Right atrium auricular region (tissue), 2 donors: Measurements from ENCODE around the gene ZYX. TPM values are rescaled to one million over a fixed set of nuclear protein-coding genes. Genes with fewer than 3 reads are reported as not detected.
A peak's percentile ranks its signal among the peaks of the same experiment; 100 is the strongest.

Experiments
- DNase-seq: peaks from one replicate; pipeline ENCODE4 v3.0.0-alpha.2; 2019; ENCODE audit warnings: low spot score
- H3K27ac ChIP-seq, 2 donors: fragments of 200-600 bp; sonication (generic); 1 replicate in 1 of 2; 2 replicates in 1 of 2; pipeline ENCODE4 v1.5.1; 2016 to 2019
- H3K27me3 ChIP-seq, 2 donors: fragments of 200-600 bp; sonication (generic); one replicate each; pipeline versions ENCODE4 v1.5.1 to v1.6.0; 2017 to 2019
- H3K36me3 ChIP-seq: fragments of 200-600 bp; sonication (generic); one replicate; pipeline ENCODE4 v1.5.1; 2016
- H3K4me1 ChIP-seq, 2 donors: fragments of 200-600 bp; sonication (generic); one replicate each; pipeline versions ENCODE4 v1.5.1 to v1.6.0; 2017 to 2019
- H3K4me3 ChIP-seq, 2 donors: fragments of 200-600 bp; sonication (generic); 1 replicate in 1 of 2; 2 replicates in 1 of 2; pipeline ENCODE4 v1.5.1; 2017 to 2019; ENCODE audit warnings: mild to moderate bottlenecking in 1 of 2, moderate library complexity in 1 of 2
- H3K9me3 ChIP-seq, 2 donors: fragments of 200-600 bp; sonication (generic); one replicate each; pipeline ENCODE4 v1.5.1; 2019
- CTCF ChIP-seq, 2 donors: fragments of 200-600 bp; sonication (generic); IDR thresholded peaks; one replicate each; pipeline ENCODE4 v1.5.1; 2019; ENCODE audit warnings: antibody characterized with exemption in 2 of 2
- total RNA-seq, 2 donors: library from RNA; depleted of rRNA; stranded (reverse); fragments of >200 nt; gene quantifications; one replicate each; pipeline ENCODE4 v1.1.0, GENCODE V29; 2016

Gene ZYX
- total RNA-seq, 2 donors from 2014 or later, result 48.3 to 93.7 TPM

- H3K27me3 ChIP-seq, result peaks cover 10 to 14% of the 10 kb centered on the region in 2 donors
- H3K4me1 ChIP-seq, result peaks cover 0 to 15% of the 10 kb centered on the region in 2 donors
- H3K27ac ChIP-seq, result no peak overlapping the region
- H3K9me3 ChIP-seq, result no peaks in the 10 kb centered on the region
- no peak for DNase-seq
- H3K36me3 ChIP-seq, result no peaks in the 10 kb centered on the region
- no peak for TF ChIP-seq CTCF (IDR thresholded peaks at IDR 0.05)
- H3K4me3 ChIP-seq, result no peak overlapping the region
Measured at GRCh38 chr7:143359771-143360353, 21.3 kb upstream of the ZYX start.

DNA sequence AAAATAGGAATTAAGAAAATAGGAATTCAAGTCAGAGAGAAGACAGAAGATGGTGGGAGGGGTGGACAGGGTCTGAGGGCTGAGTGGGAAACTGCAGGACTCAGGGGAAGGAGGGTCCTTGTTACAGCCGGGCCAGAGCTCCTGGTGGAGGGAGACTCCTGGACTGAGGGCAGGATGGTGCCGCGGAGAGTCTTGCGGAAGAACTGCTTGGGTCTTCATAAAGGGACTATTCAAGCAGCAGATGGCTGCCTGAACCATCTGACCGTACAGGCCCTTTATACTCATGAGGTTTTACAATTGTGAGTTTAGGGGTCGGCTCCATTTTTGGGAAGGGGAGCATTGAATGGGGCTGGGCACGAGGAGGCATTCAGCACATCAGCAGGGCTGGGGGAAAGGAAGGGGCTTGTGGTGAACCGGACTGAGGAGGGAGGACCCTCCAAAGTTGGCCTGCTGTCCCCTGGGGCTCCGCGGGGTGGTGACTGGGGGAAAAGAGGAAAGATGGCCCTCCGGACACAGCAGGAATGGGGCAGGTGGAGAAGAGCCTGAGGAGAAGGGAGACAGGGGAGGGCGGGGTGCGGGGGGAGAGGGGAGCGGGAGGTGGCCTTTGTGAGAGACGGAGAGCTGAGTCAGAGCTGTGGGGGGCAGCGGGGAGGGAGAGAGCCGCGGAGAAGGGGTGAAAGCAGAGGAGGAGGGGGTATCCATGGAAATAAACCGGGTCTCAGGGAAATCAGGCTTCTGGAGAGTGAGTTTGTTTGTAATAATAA, 20.2 kb upstream of the ZYX start:
- peak overlapping the region in 1 of 2 donors; percentile 61 for H3K4me3 ChIP-seq
- H3K36me3 ChIP-seq, result no peaks in the 10 kb centered on the region
- DNase-seq, result no peak
- H3K27me3 ChIP-seq, result peaks cover 10 to 14% of the 10 kb centered on the region in 2 donors
- no peak overlapping the region for H3K27ac ChIP-seq
- peaks cover 0 to 15% of the 10 kb centered on the region in 2 donors for H3K4me1 ChIP-seq
- TF ChIP-seq CTCF (IDR thresholded peaks at IDR 0.05), result no peak
- H3K9me3 ChIP-seq, result no peaks in the 10 kb centered on the region

GRCh38 chr7:143361552-143362130, 19.5 kb upstream of the ZYX start:
- no peak for DNase-seq
- Histone ChIP-seq H3K9me3 (no peaks in the 10 kb centered on the region), H3K27ac (no peak overlapping the region), H3K4me3 (peak overlapping the region; percentile 37 to 61), H3K36me3 (no peaks in the 10 kb centered on the region), H3K27me3 (peaks cover 10 to 14% of the 10 kb centered on the region in 2 donors), H3K4me1 (peaks cover 0 to 15% of the 10 kb centered on the region in 2 donors)
- no peak for TF ChIP-seq CTCF (IDR thresholded peaks at IDR 0.05)

DNA sequence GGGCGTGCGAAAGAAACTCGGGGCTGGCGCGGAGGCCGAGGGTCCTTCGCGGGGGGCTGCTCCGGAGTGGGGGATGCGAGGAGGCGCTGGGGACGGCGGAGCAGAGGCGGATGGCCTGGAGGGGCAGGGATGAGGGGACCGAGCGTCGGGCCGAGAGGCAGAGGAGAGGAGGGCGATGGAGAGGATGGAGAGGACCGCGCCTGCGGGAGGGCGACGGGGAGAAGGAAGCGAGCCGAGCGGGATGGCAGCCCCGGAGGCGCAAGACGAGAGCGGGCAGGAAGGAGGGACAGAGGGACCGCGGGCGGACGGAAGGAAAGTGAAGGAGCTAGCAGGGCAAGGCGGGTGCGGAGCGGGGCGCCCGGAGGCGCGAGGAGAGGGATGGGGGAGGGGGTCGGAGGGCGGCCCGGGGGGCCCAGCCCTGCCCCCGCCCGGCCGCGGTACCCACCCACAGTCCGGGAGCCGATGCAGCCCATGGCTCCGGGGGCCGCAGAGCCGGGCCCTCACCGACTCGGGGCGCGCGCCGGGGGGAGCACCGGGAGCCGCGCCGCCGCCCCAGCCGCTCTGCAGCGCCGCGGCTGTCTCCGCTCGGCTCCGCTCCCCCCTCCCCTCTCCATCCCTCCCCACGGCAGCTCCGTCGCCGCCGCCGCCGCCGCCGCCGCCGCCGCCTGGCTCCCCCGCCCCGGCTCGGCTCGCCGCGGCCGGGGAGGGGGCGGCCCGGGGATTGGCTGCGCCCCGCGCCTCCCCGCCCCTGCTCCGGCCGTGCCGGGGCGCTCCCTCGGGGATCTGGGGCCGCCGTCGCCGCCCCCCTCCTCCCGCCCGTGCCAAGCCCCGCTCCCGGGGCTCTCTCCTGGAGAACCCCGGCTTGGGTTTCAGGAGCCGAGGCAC, 18.8 kb upstream of the ZYX start, which contains the start of gene FAM131B:
Gene FAM131B (minus strand): TSS at position 583 of the 885 bp plus-strand sequence. CDS start 110 bp downstream, at position 473.
- H3K27ac ChIP-seq, result no peak within 1 kb of the TSS

More for the DNA sequence above, 18.8 kb upstream of the ZYX start, which contains the start of gene FAM131B:
- H3K4me3 ChIP-seq, result peak within 1 kb of the TSS; percentile 37 to 61
- H3K9me3 ChIP-seq, result no peaks in the 10 kb centered on the region
- TF ChIP-seq CTCF (IDR thresholded peaks at IDR 0.05), result no peak
- H3K36me3 ChIP-seq, result no peaks in the 10 kb centered on the region
- H3K27me3 ChIP-seq, result peaks cover 10 to 14% of the 10 kb centered on the region in 2 donors
- peaks cover 0 to 15% of the 10 kb centered on the region in 2 donors for H3K4me1 ChIP-seq
- DNase-seq, result no peak
